Measurements from ENCODE around the gene TMEM260. TPM values are rescaled to one million over a fixed set of nuclear protein-coding genes. Genes with fewer than 3 reads are reported as not detected.

Gene TMEM260
- total RNA-seq, 2 donors from 2014 or later: 12.1 to 22.6 TPM

GRCh38 chr14:56647493-56647892 is 67.9 kb downstream of the TMEM260 start:
- H3K36me3 ChIP-seq: no peaks in the 10 kb centered on the region
- TF ChIP-seq POLR2A (IDR thresholded peaks at IDR 0.05) (no peak), CTCF (IDR thresholded peaks at IDR 0.05) (no peak), POLR2AphosphoS5 (IDR thresholded peaks at IDR 0.05) (no peak)
- no peaks in the 10 kb centered on the region for H3K4me1 ChIP-seq (replicated peaks)
- no peaks in the 10 kb centered on the region for H3K9me3 ChIP-seq
- H3K27ac ChIP-seq: no peak overlapping the region
- no peak for DNase-seq (ENCODE audit: low spot score)
- intact Hi-C loops (cut with DNase I): no loop called here
- no peak overlapping the region for H3K4me3 ChIP-seq
- no peaks in the 10 kb centered on the region for H3K27me3 ChIP-seq (replicated peaks; ENCODE audit: insufficient read depth)
- 93% methylated on average over 2 of the region's 2 CpGs for WGBS

GRCh38 chr14:56648508-56649301 is 69.1 kb downstream of the TMEM260 start:
- Histone ChIP-seq H3K4me1 (replicated peaks) (no peaks in the 10 kb centered on the region), H3K4me3 (no peak overlapping the region), H3K9me3 (no peaks in the 10 kb centered on the region), H3K27ac (no peak overlapping the region), H3K27me3 (replicated peaks; ENCODE audit: insufficient read depth) (no peaks in the 10 kb centered on the region), H3K36me3 (no peaks in the 10 kb centered on the region)
- no peak for DNase-seq (ENCODE audit: low spot score)
- 53% methylated on average over 6 of the region's 6 CpGs for WGBS
- intact Hi-C loops (cut with DNase I): no loop called here
- TF ChIP-seq CTCF (IDR thresholded peaks at IDR 0.05) (no peak), POLR2A (IDR thresholded peaks at IDR 0.05) (no peak), POLR2AphosphoS5 (IDR thresholded peaks at IDR 0.05) (no peak)

GRCh38 chr14:56649382-56649781 is 69.8 kb downstream of the TMEM260 start:
- H3K27ac ChIP-seq: no peak overlapping the region
- intact Hi-C loops (cut with DNase I): no loop called here
- H3K36me3 ChIP-seq: no peaks in the 10 kb centered on the region
- TF ChIP-seq CTCF (IDR thresholded peaks at IDR 0.05) (no peak), POLR2A (IDR thresholded peaks at IDR 0.05) (no peak), POLR2AphosphoS5 (IDR thresholded peaks at IDR 0.05) (no peak)
- no peak for DNase-seq (ENCODE audit: low spot score)
- no peak overlapping the region for H3K4me3 ChIP-seq
- no peaks in the 10 kb centered on the region for H3K27me3 ChIP-seq (replicated peaks; ENCODE audit: insufficient read depth)
- WGBS: 73% methylated on average over 3 of the region's 3 CpGs
- no peaks in the 10 kb centered on the region for H3K9me3 ChIP-seq
- no peaks in the 10 kb centered on the region for H3K4me1 ChIP-seq (replicated peaks)

- H3K9me3 ChIP-seq: no peaks in the 10 kb centered on the region
- no peak for DNase-seq (ENCODE audit: low spot score)
- H3K4me3 ChIP-seq: no peak overlapping the region
- no peak overlapping the region for H3K27ac ChIP-seq
- WGBS: 48% methylated on average over 9 of the region's 9 CpGs
- no peaks in the 10 kb centered on the region for H3K4me1 ChIP-seq (replicated peaks)
- H3K27me3 ChIP-seq (replicated peaks; ENCODE audit: insufficient read depth): no peaks in the 10 kb centered on the region
- intact Hi-C loops (cut with DNase I): no loop called here
- no peak for TF ChIP-seq POLR2AphosphoS5 (IDR thresholded peaks at IDR 0.05)
- TF ChIP-seq CTCF (IDR thresholded peaks at IDR 0.05): no peak
- no peak for TF ChIP-seq POLR2A (IDR thresholded peaks at IDR 0.05)
- H3K36me3 ChIP-seq: no peaks in the 10 kb centered on the region
Measured at GRCh38 chr14:56650048-56650447, 70.5 kb downstream of the TMEM260 start.

GRCh38 chr14:56650979-56651378 is 71.4 kb downstream of the TMEM260 start:
- no peak overlapping the region for H3K27ac ChIP-seq
- H3K9me3 ChIP-seq: no peaks in the 10 kb centered on the region
- DNase-seq (ENCODE audit: low spot score): no peak
- H3K27me3 ChIP-seq (replicated peaks; ENCODE audit: insufficient read depth): no peaks in the 10 kb centered on the region
- no peaks in the 10 kb centered on the region for H3K36me3 ChIP-seq
- H3K4me3 ChIP-seq: no peak overlapping the region
- no peaks in the 10 kb centered on the region for H3K4me1 ChIP-seq (replicated peaks)
- intact Hi-C loops (cut with DNase I): no loop called here
- TF ChIP-seq CTCF (IDR thresholded peaks at IDR 0.05): no peak

All from prostate gland (tissue), 2 donors.